LNCaP clone FGC (cell line): Measurements from ENCODE around the gene DYNLRB2.

Experiments
- DNase-seq: peaks from one replicate; pipeline ENCODE4 v3.0.0-alpha.2; 2011; ENCODE audit warnings: low read depth
- H3K4me3 ChIP-seq: 2 replicates; pipeline ENCODE4 v1.5.1; 2011; ENCODE audit warnings: mild to moderate bottlenecking, low read depth, low read length, control low read depth
- TF ChIP-seq, protein P1 (sequence below): IDR thresholded peaks from 2 replicates; pipeline ENCODE4 v1.5.1; 2012; ENCODE audit warnings: mild to moderate bottlenecking; ENCODE audit not compliant: control insufficient read depth, insufficient read depth; ENCODE audit errors: extremely low read depth

The DYNLRB2 gene

DNA sequence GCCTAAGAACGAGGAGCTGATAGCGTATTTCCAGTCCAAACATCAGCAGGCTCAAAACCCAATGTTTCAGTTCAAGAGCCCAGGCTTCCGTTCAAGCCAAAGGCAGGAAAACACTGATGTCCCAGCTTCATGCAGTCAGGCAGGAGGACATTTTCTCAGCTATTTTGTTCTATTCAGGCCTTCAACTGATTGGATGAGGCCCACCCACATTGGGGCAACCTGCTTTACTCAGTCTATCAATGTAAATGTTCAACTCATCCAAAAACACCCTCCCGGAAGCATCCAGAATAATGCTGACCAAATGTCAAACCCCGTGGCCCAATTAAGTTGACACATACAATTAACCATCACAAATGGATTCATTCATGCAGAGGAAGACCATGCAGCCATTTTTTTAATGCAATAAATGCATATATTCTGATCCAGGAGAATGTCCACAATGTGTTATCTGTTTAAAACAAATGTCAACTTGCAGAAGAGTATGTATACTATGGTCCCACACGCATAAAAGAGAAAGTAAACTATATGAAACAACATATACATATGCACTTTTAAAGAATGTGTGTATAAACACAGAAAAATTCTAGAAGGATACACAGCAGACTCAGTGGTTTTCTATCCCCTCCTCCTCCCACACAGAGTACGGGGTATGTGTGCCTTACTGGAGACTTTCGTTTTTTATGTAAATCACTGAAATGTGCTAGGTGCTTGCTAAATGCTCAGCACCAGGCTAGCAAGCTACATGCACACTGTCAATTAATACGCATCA, 28.8 kb upstream of the DYNLRB2 start:
- TF ChIP-seq, protein P1, sequence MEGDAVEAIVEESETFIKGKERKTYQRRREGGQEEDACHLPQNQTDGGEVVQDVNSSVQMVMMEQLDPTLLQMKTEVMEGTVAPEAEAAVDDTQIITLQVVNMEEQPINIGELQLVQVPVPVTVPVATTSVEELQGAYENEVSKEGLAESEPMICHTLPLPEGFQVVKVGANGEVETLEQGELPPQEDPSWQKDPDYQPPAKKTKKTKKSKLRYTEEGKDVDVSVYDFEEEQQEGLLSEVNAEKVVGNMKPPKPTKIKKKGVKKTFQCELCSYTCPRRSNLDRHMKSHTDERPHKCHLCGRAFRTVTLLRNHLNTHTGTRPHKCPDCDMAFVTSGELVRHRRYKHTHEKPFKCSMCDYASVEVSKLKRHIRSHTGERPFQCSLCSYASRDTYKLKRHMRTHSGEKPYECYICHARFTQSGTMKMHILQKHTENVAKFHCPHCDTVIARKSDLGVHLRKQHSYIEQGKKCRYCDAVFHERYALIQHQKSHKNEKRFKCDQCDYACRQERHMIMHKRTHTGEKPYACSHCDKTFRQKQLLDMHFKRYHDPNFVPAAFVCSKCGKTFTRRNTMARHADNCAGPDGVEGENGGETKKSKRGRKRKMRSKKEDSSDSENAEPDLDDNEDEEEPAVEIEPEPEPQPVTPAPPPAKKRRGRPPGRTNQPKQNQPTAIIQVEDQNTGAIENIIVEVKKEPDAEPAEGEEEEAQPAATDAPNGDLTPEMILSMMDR: no peak
- H3K4me3 ChIP-seq: no peak overlapping the region
- no peak for DNase-seq

DNA sequence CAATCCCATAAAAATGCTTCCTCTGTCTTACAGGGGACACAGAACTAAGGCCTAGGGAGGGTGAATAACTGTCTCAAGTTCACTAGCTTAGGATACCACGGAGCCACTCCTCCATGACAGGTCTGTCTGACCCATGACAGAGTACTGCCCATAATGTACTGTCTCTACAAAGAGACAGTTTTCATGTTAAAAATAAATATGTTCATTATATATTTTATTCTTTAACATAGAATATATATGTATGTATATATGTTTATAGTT, 28.3 kb upstream of the DYNLRB2 start:
- no peak for DNase-seq
- TF ChIP-seq, protein P1: no peak
- H3K4me3 ChIP-seq: no peak overlapping the region

DNA sequence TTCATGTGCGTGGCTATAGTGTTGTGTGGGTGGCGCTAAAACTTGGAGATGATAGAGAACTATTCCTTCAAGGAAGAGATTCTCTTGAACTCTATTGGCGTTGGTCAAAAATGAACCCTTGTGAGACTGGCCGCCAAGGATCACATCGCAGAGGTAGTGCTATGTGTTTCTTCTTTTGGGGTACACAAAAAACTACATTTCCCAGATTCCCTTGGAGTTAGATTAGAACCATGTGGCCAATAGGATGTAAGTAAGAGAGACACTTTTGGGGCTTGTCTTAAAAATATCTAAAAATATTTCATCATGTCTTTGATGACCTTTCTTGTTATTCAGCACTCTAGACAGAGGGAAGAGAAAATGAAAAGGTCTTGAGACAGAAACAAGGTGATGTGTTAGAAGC, 25.4 kb upstream of the DYNLRB2 start:
- TF ChIP-seq, protein P1: no peak
- H3K4me3 ChIP-seq: no peak overlapping the region
- DNase-seq: no peak

DNA sequence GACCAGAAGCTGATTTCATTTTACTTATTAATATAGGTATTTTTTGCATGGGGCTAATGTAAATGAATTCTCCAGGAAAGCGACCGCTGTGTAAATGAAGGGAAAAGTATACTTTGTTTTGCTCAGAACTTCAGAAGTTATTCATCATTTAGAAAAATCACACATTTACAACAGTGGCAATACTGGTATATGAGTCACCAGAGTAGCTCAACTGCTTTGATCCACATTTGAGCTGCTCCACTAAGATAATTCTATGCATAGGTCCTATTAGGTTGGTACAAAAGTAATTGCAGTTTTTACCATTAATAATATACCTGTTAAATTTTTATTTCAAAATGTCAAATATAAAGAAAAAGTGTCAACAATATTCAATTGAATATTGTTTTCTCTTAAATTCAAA, 22.9 kb upstream of the DYNLRB2 start:
- no peak for DNase-seq
- H3K4me3 ChIP-seq: no peak overlapping the region
- TF ChIP-seq, protein P1: no peak

DNA sequence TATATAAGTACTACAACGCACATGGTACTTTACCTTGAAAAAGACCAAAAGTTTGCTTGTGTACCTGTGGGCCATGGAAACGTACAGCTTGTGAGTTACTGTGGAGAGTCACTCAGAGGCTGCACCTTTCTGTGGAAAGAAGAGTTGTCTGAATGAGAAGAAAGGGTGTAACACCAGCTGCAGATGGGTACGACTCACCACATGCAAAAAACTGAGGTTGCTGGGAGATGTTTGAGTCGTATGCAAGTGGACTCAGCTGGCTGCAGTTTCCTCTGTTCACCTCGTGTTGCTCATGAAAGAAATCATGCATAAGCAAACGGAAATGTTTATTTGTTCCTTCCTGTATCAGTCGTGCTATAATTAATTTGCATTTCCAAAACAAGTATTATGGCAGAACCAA, 22.4 kb upstream of the DYNLRB2 start:
- DNase-seq: no peak
- no peak overlapping the region for H3K4me3 ChIP-seq
- TF ChIP-seq, protein P1: no peak

DNA sequence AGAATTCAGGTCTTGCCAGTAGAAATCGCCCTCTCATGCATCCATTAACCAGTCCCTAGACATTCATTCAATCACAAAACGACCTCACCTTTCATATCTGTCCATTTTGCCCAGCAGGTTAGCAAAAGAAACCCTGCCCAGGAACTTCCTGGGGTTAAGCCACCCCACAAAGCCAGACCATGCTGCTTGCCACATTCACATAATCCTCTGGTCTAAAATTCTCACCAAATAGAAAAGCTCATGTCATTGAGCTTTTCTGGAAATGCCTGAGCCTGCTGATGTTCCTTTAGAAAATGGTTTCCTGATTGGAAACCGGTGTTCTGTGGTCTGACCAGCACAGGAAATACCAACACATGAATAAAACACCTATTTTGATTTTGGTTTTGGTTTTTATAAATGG, 21.6 kb upstream of the DYNLRB2 start:
- no peak for DNase-seq
- TF ChIP-seq, protein P1: no peak
- no peak overlapping the region for H3K4me3 ChIP-seq

DNA sequence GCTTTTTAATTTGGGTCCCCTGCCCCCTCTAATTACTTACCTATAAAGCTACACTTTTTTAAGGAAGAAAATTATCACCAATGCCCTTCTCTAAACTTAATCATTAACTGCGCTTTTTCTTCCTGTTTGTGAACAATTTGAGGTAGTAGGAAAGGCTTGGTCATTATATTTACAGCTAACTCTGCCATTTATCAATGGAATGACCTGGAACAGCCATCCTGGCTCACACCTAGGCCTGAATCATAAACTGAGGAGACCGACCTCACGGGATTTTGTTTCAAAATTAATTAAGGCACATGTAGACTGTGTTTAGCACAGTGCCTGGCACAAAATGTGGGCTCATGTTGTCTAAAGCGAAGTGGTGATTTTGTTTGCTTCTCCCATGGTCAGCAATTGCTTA, 15.4 kb upstream of the DYNLRB2 start:
- TF ChIP-seq, protein P1: no peak
- no peak overlapping the region for H3K4me3 ChIP-seq
- DNase-seq: no peak
